Right lobe of liver (tissue), 4 donors: ENCODE results near the gene DMRTC2.

Source experiments
- POLR2A ChIP-seq: fragments of 450-650 bp; IDR thresholded peaks from one replicate; pipeline ENCODE4 v1.6.1; 2017; ENCODE audit warnings: antibody characterized with exemption, mild to moderate bottlenecking
- TF ChIP-seq, protein P1 (sequence below), 4 donors: fragments of 200-600 bp in 3 of 4; fragments of 450-650 bp in 1 of 4; IDR thresholded peaks; one replicate each; pipeline versions ENCODE4 v1.5.1 to v1.8.0; 2016 to 2022; ENCODE audit warnings: antibody characterized with exemption in 4 of 4, mild to moderate bottlenecking in 2 of 4
- donor health status: DM: no; HTN: no; CAD: no.
- donor health status: DM: no; HTN: no; CAD: no.
- donor health status: DM: no; HTN: yes; CAD: no.

DNA sequence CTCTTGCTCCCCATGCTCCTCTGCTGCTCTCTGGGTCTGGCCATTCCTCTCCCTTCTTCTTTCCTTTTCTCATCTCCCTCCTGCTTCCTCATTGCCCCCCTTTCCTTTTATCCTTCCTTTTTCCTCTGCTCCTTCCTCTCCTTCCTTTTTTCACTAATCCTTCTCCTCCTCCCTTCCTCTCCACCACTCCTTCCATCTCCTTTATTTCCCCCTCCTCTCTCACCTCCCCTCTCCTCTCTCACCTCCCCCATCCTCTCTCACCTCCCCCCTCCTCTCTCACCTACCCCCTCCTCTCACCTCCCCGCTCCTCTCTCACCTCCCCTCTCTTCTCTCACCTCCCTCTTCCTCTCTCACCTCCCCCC, 51.7 kb downstream of the DMRTC2 start:
- TF ChIP-seq, protein P1, sequence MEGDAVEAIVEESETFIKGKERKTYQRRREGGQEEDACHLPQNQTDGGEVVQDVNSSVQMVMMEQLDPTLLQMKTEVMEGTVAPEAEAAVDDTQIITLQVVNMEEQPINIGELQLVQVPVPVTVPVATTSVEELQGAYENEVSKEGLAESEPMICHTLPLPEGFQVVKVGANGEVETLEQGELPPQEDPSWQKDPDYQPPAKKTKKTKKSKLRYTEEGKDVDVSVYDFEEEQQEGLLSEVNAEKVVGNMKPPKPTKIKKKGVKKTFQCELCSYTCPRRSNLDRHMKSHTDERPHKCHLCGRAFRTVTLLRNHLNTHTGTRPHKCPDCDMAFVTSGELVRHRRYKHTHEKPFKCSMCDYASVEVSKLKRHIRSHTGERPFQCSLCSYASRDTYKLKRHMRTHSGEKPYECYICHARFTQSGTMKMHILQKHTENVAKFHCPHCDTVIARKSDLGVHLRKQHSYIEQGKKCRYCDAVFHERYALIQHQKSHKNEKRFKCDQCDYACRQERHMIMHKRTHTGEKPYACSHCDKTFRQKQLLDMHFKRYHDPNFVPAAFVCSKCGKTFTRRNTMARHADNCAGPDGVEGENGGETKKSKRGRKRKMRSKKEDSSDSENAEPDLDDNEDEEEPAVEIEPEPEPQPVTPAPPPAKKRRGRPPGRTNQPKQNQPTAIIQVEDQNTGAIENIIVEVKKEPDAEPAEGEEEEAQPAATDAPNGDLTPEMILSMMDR (IDR thresholded peaks at IDR 0.05) = no peak
- TF ChIP-seq POLR2A = no peak
